Subcutaneous adipose tissue (tissue), 4 donors: Measurements from ENCODE around the gene SHH. TPM values are rescaled to one million over a fixed set of nuclear protein-coding genes. Genes with fewer than 3 reads are reported as not detected.

ENCODE experiments used
- CTCF ChIP-seq: fragments of 450-650 bp; IDR thresholded peaks from one replicate; pipeline ENCODE4 v1.5.1; 2016; ENCODE audit warnings: low read depth, mild to moderate bottlenecking, control low read depth, antibody characterized with exemption, moderate library complexity
- total RNA-seq, 4 donors: library from RNA; depleted of rRNA; stranded (reverse); fragments of >200 nt; gene quantifications; one replicate each; pipeline ENCODE4 v1.1.0, GENCODE V29; 2016

The SHH gene
- total RNA-seq, 4 donors from 2014 or later: not detected

- TF ChIP-seq CTCF: no peak
These were observed 40.4 kb upstream of the SHH start for GRCh38 chr7:155852426-155853301.

- TF ChIP-seq CTCF: no peak
These were observed 39.6 kb upstream of the SHH start for GRCh38 chr7:155851892-155852291.

DNA sequence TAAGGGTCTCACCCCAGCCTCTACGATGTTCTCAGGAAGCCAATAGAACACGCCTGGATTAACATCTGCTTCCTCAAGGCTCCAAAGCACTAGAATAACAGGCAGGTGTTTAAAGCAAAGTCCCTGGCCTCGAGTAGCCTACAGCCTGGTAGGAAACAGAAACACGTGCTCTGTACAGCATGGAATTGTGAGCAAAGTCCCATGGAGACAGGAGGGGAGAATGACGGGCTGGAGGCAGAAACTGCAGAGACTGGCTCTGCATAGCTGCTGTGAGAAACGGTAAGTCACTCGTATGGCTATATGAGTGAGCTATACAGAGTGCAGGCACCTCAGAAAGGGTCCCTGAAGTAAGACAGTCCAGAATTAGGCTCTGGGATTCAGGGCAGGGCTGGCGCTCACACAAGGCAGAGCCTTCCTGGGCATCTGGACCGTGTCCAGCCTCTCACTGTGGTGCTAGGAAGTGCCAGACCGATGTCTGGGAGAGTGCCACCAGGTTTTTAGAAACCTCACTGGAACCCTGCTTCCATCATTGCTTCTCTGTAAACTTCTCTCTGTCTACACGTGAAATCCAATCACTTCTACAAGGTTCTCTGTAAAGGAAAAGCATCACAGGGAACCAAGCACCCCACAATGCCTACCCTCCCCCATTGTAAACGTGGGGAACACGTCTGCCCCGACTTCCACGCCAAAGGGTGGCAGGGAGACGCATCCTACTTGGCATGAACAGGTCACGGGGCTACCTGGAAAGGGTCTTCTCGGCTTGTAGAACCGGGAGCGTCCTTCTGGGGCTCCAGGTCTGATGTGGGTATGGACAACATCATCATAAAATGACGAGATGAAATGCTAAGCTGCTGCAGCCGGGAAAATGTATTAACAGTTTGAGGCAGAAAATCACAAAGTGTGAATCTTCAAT, 38.8 kb upstream of the SHH start:
- no peak for TF ChIP-seq CTCF

DNA sequence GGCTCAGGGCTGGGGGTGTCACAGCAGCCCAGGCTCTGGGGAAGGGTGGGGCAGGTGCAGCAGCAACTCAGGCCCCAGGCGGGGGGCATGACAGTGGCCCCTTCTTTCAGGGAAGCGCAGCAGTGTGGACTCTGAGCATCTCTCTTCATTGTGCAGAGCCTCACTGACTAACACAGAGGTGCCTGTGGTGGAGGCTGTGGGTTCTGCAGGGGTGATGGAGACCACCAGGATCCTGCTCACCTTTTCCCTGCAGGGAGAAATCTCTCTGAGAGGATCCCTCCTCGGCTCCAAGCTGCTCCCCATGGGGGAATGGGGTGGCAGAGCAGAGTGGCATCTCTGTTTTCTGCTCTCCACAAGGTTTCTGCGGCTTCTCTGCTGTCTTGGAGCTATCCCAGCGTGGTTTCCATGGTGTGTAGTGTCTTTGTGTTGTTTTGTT, 37.8 kb upstream of the SHH start:
- no peak for TF ChIP-seq CTCF

- TF ChIP-seq CTCF: no peak
These were observed 36.7 kb upstream of the SHH start for GRCh38 chr7:155848691-155849669.

GRCh38 chr7:155847821-155848435, 35.7 kb upstream of the SHH start:
- no peak for TF ChIP-seq CTCF
